B cell (primary cell): ENCODE results near the gene RGL3. TPM values are rescaled to one million over a fixed set of nuclear protein-coding genes. Genes with fewer than 3 reads are reported as not detected.
A peak's percentile ranks its signal among the peaks of the same experiment; 100 is the strongest.
"Not testable (repeated sequence)": the region's sequence is repeated elsewhere in the genome, so short reads cannot be mapped to it uniquely, and the experiment has no call there.

ENCODE experiments used
- ATAC-seq: fragments of 200-7000 bp; cut with Tn5 transposase; one replicate; pipeline ENCODE4 v1.10.0; 2021; ENCODE audit warnings: low read depth, mild to moderate bottlenecking, moderate number of reproducible peaks, moderate library complexity
- CTCF ChIA-PET: fragments of 350-600 bp; sonication (Branson Sonifier 250); formaldehyde crosslinking; loops from one replicate; lab custom pipeline; 2021; ENCODE audit warnings: antibody characterized with exemption, inconsistent platforms; lab: Charles Lee
- POLR2A ChIA-PET: fragments of 350-600 bp; sonication (Branson Sonifier 250); formaldehyde crosslinking; loops from one replicate; lab custom pipeline; 2021; ENCODE audit warnings: antibody characterized with exemption; lab: Charles Lee
- DNase-seq: peaks from one replicate; pipeline ENCODE4 v3.0.0; 2013
- H2AFZ ChIP-seq: 2 replicates; pipeline ENCODE4 v1.6.1; 2012; ENCODE audit warnings: mild to moderate bottlenecking, low read depth, low read length; ENCODE audit not compliant: insufficient read depth, poor library complexity, severe bottlenecking
- H3K27ac ChIP-seq, 2 donors: 1 replicate in 1 of 2; 2 replicates in 1 of 2; pipeline ENCODE4 v1.5.1; 2012 to 2013; ENCODE audit warnings: low read length in 2 of 2, mild to moderate bottlenecking in 2 of 2, moderate library complexity in 1 of 2
- H3K27me3 ChIP-seq, 4 experiments: fragments of 200-600 bp in 1 of 4; sonication (generic) in 1 of 4; replicated peaks in 1 of 4; 1 replicate in 2 of 4; 2 replicates in 2 of 4; pipeline versions ENCODE4 v1.6.1 to v1.7.0; 2013 to 2016; ENCODE audit warnings: low read length in 3 of 4, mild to moderate bottlenecking in 2 of 4, mixed read lengths in 1 of 4, moderate library complexity in 1 of 4; ENCODE audit not compliant: insufficient read depth in 4 of 4, control insufficient read depth in 3 of 4; ENCODE audit errors: control extremely low read depth in 1 of 4
- H3K36me3 ChIP-seq, 2 experiments: replicated peaks in 1 of 2; 1 replicate in 1 of 2; 2 replicates in 1 of 2; pipeline versions ENCODE4 v1.6.1 to v1.7.1; 2013; ENCODE audit warnings: low read length in 1 of 2; ENCODE audit not compliant: insufficient read depth in 2 of 2, control insufficient read depth in 1 of 2; ENCODE audit errors: control extremely low read depth in 1 of 2, extremely low read depth in 1 of 2
- H3K4me1 ChIP-seq, 2 donors: fragments of 200-600 bp in 1 of 2; sonication (generic) in 1 of 2; 1 replicate in 1 of 2; 2 replicates in 1 of 2; pipeline versions ENCODE4 v1.5.1 to v1.6.1; 2013 to 2017; ENCODE audit warnings: low read length in 2 of 2; ENCODE audit not compliant: control insufficient read depth in 2 of 2, insufficient read depth in 2 of 2
- H3K4me2 ChIP-seq: replicated peaks from 2 replicates; pipeline ENCODE3; 2012; ENCODE audit warnings: mild to moderate bottlenecking, low read depth, low read length; ENCODE audit not compliant: poor library complexity, severe bottlenecking
- H3K4me3 ChIP-seq, 5 experiments: fragments of 200-600 bp in 1 of 5; sonication (generic) in 1 of 5; 1 replicate in 3 of 5; 2 replicates in 2 of 5; pipeline versions ENCODE4 v1.5.1 to v1.7.0; 2011 to 2016; ENCODE audit warnings: low read length in 4 of 5, mild to moderate bottlenecking in 4 of 5, low read depth in 2 of 5, control low read depth in 1 of 5, moderate library complexity in 1 of 5; ENCODE audit not compliant: insufficient read depth in 1 of 5; ENCODE audit errors: control extremely low read depth in 1 of 5, extremely low read depth in 1 of 5
- H3K79me2 ChIP-seq: fragments of 200-600 bp; sonication (generic); one replicate; pipeline ENCODE4 v1.6.0; 2016; ENCODE audit warnings: low read length; ENCODE audit not compliant: control insufficient read depth, insufficient read depth
- H3K9ac ChIP-seq: fragments of 200-600 bp; sonication (generic); 2 replicates; pipeline ENCODE4 v1.6.1; 2017; ENCODE audit warnings: mild to moderate bottlenecking, low read length, moderate library complexity
- H3K9me3 ChIP-seq, 3 donors: one replicate each; pipeline versions ENCODE4 v1.6.1 to v1.7.1; 2013; ENCODE audit warnings: low read length in 2 of 3; ENCODE audit not compliant: control insufficient read depth in 2 of 3, insufficient read depth in 1 of 3; ENCODE audit errors: control extremely low read depth in 1 of 3
- H4K20me1 ChIP-seq: 2 replicates; pipeline ENCODE4 v1.6.0; 2012; ENCODE audit warnings: mild to moderate bottlenecking, low read length; ENCODE audit not compliant: insufficient read depth, control insufficient read depth, poor library complexity, severe bottlenecking
- H3K27ac Mint-ChIP-seq: one replicate; pipeline ENCODE4 v1.8.0; 2021; ENCODE audit warnings: mixed read lengths
- H3K27me3 Mint-ChIP-seq: one replicate; pipeline ENCODE4 v1.8.0; 2021; ENCODE audit warnings: mixed read lengths
- H3K4me1 Mint-ChIP-seq: one replicate; pipeline ENCODE4 v1.8.0; 2021; ENCODE audit warnings: mixed read lengths
- H3K4me3 Mint-ChIP-seq: one replicate; pipeline ENCODE4 v1.8.0; 2021; ENCODE audit warnings: mixed read lengths
- H3K9me3 Mint-ChIP-seq: one replicate; pipeline ENCODE4 v1.8.0; 2022; ENCODE audit warnings: mixed read lengths; ENCODE audit not compliant: insufficient read depth
- CTCF ChIP-seq: fragments of 200-600 bp; IDR thresholded peaks from one replicate; pipeline ENCODE4 v1.8.0; 2022; ENCODE audit warnings: antibody characterized with exemption, mild to moderate bottlenecking
- EZH2 ChIP-seq: IDR thresholded peaks from 2 replicates; pipeline ENCODE4 v1.6.1; 2012; ENCODE audit warnings: borderline replicate concordance, low read depth, mild to moderate bottlenecking, moderate library complexity, low read length; ENCODE audit not compliant: insufficient read depth, poor library complexity, severe bottlenecking
- WGBS: methylation state at CpG from one replicate; pipeline ENCODE4 v1.1.5; 2013; ENCODE audit warnings: missing lambda C conversion rate; ENCODE audit not compliant: insufficient coverage; 5-methylcytosine and 5-hydroxymethylcytosine counted together
- intact Hi-C: fragments of 100-400 bp; cut with micrococcal nuclease; formaldehyde crosslinking; loops from one replicate; pipeline ENCODE4 v1.10.0; 2022
- polyA plus RNA-seq: library from polyadenylated mRNA; depleted of rRNA; stranded (reverse); fragments of >200 nt; gene quantifications from 2 replicates; pipeline ENCODE4 v1.2.3, GENCODE V29; 2012
- total RNA-seq, 2 donors: library from RNA; stranded (reverse); fragments of 120-200 nt in 1 of 2; gene quantifications; 1 replicate in 1 of 2; 2 replicates in 1 of 2; pipeline versions ENCODE4 v1.2.3 to v1.2.4, GENCODE V29; 2013 to 2022

The RGL3 gene
- total and polyA plus RNA-seq, 2 donors (not counting 1 experiment from before 2014, with no cell fraction given) = 0.54 to 2.8 TPM

- no peak for DNase-seq
- peaks cover 3% of the 10 kb centered on the region for H3K4me1 Mint-ChIP-seq
- H3K27ac Mint-ChIP-seq = no peak overlapping the region
- Histone ChIP-seq H3K36me3 (no peaks in the 10 kb centered on the region), H3K79me2 (no peaks in the 10 kb centered on the region), H3K9ac (no peak overlapping the region), H3K27ac (no peak overlapping the region), H3K27me3 (peaks cover 0 to 26% (median 5%) of the 10 kb centered on the region in 4 experiments), H3K9me3 (no peaks in the 10 kb centered on the region), H4K20me1 (no peaks in the 10 kb centered on the region), H2AFZ (no peak overlapping the region), H3K4me3 (no peak overlapping the region), H3K4me2 (no peak overlapping the region), H3K4me1 (peaks cover 5 to 7% of the 10 kb centered on the region in 2 donors)
- ChIA-PET CTCF (no interaction called here), POLR2A (no interaction called here)
- H3K4me3 Mint-ChIP-seq = no peak overlapping the region
- WGBS = 91% methylated on average over 3 of the region's 4 CpGs
- TF ChIP-seq CTCF (no peak), EZH2 (no peak)
- no peaks in the 10 kb centered on the region for H3K9me3 Mint-ChIP-seq
- no peak for ATAC-seq
- H3K27me3 Mint-ChIP-seq = peaks cover 13% of the 10 kb centered on the region
- intact Hi-C loops = no loop called here
Measured at GRCh38 chr19:11408591-11408990, 10.5 kb downstream of the RGL3 start.

- H3K36me3 ChIP-seq, H4K20me1 ChIP-seq, H3K4me3 ChIP-seq, H3K9me3 Mint-ChIP-seq, H3K4me1 Mint-ChIP-seq, H3K9ac ChIP-seq, H3K79me2 ChIP-seq, H3K4me3 Mint-ChIP-seq, H3K9me3 ChIP-seq, H3K27ac Mint-ChIP-seq, H3K27me3 Mint-ChIP-seq, intact Hi-C loops, DNase-seq, ATAC-seq, H3K4me1 ChIP-seq, H3K27ac ChIP-seq: not testable (repeated sequence)
- ChIA-PET CTCF (interaction anchor here (0.6 to 2.9 kb wide), 11 partner anchors 12 to 1408 kb away, joined by 3 to 17 read pairs (median 4); partner anchors contain the start of genes RGL3 and SWSAP1), POLR2A (interaction anchor here (1.0 kb wide), 1 partner anchor 15 kb away, joined by 4 read pairs; no protein-coding TSS in a partner anchor)
- WGBS = 83% methylated on average over 11 of the region's 12 CpGs
- Histone ChIP-seq H2AFZ (peak overlapping the region; percentile 5), H3K27me3 (peaks cover 0 to 26% (median 5%) of the 10 kb centered on the region in 4 experiments), H3K4me2 (peak overlapping the region; percentile 58)
Measured at GRCh38 chr19:11406703-11407236, 12.3 kb downstream of the RGL3 start.
